GM19452 (cell line): Measurements from ENCODE around the gene TSC22D1.

Source experiments
- ATAC-seq: cut with Tn5 transposase; IDR thresholded peaks from one replicate; pipeline ENCODE4 v1.9.1; 2021; ENCODE audit not compliant: unreplicated experiment

TSC22D1 gene

GRCh38 chr13:44407891-44408290 lies 168.2 kb downstream of the TSC22D1 start:
- ATAC-seq, result no peak

GRCh38 chr13:44407379-44407778 lies 168.8 kb downstream of the TSC22D1 start:
- no peak for ATAC-seq

- ATAC-seq, result no peak
Measured at GRCh38 chr13:44406617-44407016, 169.5 kb downstream of the TSC22D1 start.

GRCh38 chr13:44404261-44405132 lies 171.6 kb downstream of the TSC22D1 start:
- ATAC-seq, result no peak

- no peak for ATAC-seq
Measured at GRCh38 chr13:44403461-44404056, 172.6 kb downstream of the TSC22D1 start.

GRCh38 chr13:44402899-44403445 lies 173.2 kb downstream of the TSC22D1 start:
- no peak for ATAC-seq

- no peak for ATAC-seq
Measured at GRCh38 chr13:44401577-44401976, 174.6 kb downstream of the TSC22D1 start.

- ATAC-seq, result no peak
Measured at GRCh38 chr13:44400736-44401135, 175.4 kb downstream of the TSC22D1 start.

GRCh38 chr13:44399074-44399473 lies 177.1 kb downstream of the TSC22D1 start:
- ATAC-seq, result no peak

GRCh38 chr13:44398606-44399005 lies 177.5 kb downstream of the TSC22D1 start:
- no peak for ATAC-seq

GRCh38 chr13:44397766-44398223 lies 178.3 kb downstream of the TSC22D1 start:
- ATAC-seq, result no peak

- no peak for ATAC-seq
Measured at GRCh38 chr13:44396701-44397580, 179.2 kb downstream of the TSC22D1 start.

- ATAC-seq, result no peak
Measured at GRCh38 chr13:44395976-44396694, 180.0 kb downstream of the TSC22D1 start.

- ATAC-seq, result no peak
Measured at GRCh38 chr13:44394658-44395057, 181.5 kb downstream of the TSC22D1 start.

- no peak for ATAC-seq
Measured at GRCh38 chr13:44393391-44393790, 182.7 kb downstream of the TSC22D1 start.

GRCh38 chr13:44389876-44390275 lies 186.3 kb downstream of the TSC22D1 start:
- no peak for ATAC-seq

GRCh38 chr13:44389060-44389666 lies 187.0 kb downstream of the TSC22D1 start:
- no peak for ATAC-seq

- ATAC-seq, result no peak
Measured at GRCh38 chr13:44388427-44389059, 187.6 kb downstream of the TSC22D1 start.

GRCh38 chr13:44386913-44387556 lies 189.1 kb downstream of the TSC22D1 start:
- no peak for ATAC-seq
